BJ (cell line): ENCODE results near the gene EPHB2. TPM values are rescaled to one million over a fixed set of nuclear protein-coding genes. Genes with fewer than 3 reads are reported as not detected.

Source experiments
- CTCF ChIA-PET: fragments of 350-600 bp; formaldehyde crosslinking; extraction: SDS; loops from one replicate; lab custom pipeline; 2021; ENCODE audit warnings: antibody characterized with exemption, inconsistent platforms; lab: Yijun Ruan, JAX
- POLR2A ChIA-PET: fragments of 300-600 bp; sonication (Branson Sonifier 250); formaldehyde crosslinking; extraction: SDS; loops from one replicate; lab custom pipeline; 2021; ENCODE audit warnings: antibody characterized with exemption; lab: Charles Lee
- DNase-seq: peaks from one replicate; pipeline ENCODE4 v3.0.0-alpha.2; 2011; ENCODE audit warnings: low read depth
- H3K27me3 ChIP-seq: 2 replicates; pipeline ENCODE4 v1.6.0; 2011; ENCODE audit warnings: low read length; ENCODE audit not compliant: control insufficient read depth, insufficient read depth
- H3K36me3 ChIP-seq: 2 replicates; pipeline ENCODE4 v1.5.1; 2011; ENCODE audit warnings: low read length; ENCODE audit not compliant: control insufficient read depth, insufficient read depth
- H3K4me3 ChIP-seq: 2 replicates; pipeline ENCODE4 v1.5.1; 2011; ENCODE audit warnings: low read depth, mild to moderate bottlenecking, control low read depth, low read length
- CTCF ChIP-seq: IDR thresholded peaks from 2 replicates; pipeline ENCODE4 v1.5.1; 2011; ENCODE audit warnings: low read depth, mild to moderate bottlenecking, control low read depth, inconsistent platforms, low read length, moderate library complexity; ENCODE audit not compliant: insufficient read depth
- polyA plus RNA-seq: library from polyadenylated mRNA; depleted of rRNA; stranded (reverse); fragments of >200 nt; gene quantifications from 2 replicates; pipeline ENCODE4 v1.2.3, GENCODE V29; 2011

EPHB2 gene
- polyA plus RNA-seq, 1 experiment = 8.7 TPM

- no peak for TF ChIP-seq CTCF
- POLR2A ChIA-PET = no interaction called here
These were observed 210.9 kb downstream of the EPHB2 start for GRCh38 chr1:22921452-22922126.

GRCh38 chr1:22922640-22923039 is 212.0 kb downstream of the EPHB2 start:
- H3K4me3 ChIP-seq = no peak overlapping the region
- DNase-seq = no peak
- TF ChIP-seq CTCF = no peak
- ChIA-PET CTCF (interaction anchor here (1.2 kb wide), 1 partner anchor 218 kb away, joined by 3 read pairs; no protein-coding TSS in a partner anchor), POLR2A (no interaction called here)
- H3K36me3 ChIP-seq = no peaks in the 10 kb centered on the region
- H3K27me3 ChIP-seq = peaks cover 10% of the 10 kb centered on the region

More at GRCh38 chr1:22921452-22922126, 210.9 kb downstream of the EPHB2 start:
- CTCF ChIA-PET = interaction anchor here (0.7 to 3.2 kb wide), 5 partner anchors 8 to 217 kb away, joined by 3 to 20 read pairs (median 3); no protein-coding TSS in a partner anchor
- Histone ChIP-seq H3K36me3 (no peaks in the 10 kb centered on the region), H3K27me3 (peaks cover 7% of the 10 kb centered on the region), H3K4me3 (no peak overlapping the region)
- DNase-seq = no peak

- H3K36me3 ChIP-seq = no peaks in the 10 kb centered on the region
- TF ChIP-seq CTCF = no peak
- H3K4me3 ChIP-seq = no peak overlapping the region
- DNase-seq = no peak
- ChIA-PET CTCF (interaction anchor here (1.5 kb wide), 1 partner anchor 9 kb away, joined by 4 read pairs; no protein-coding TSS in a partner anchor), POLR2A (no interaction called here)
- H3K27me3 ChIP-seq = peaks cover 10% of the 10 kb centered on the region
These were observed 214.5 kb downstream of the EPHB2 start for GRCh38 chr1:22925111-22925510.

- Histone ChIP-seq H3K36me3 (no peaks in the 10 kb centered on the region), H3K4me3 (no peak overlapping the region), H3K27me3 (peaks cover 11% of the 10 kb centered on the region)
- peak; percentile 91 for TF ChIP-seq CTCF
- DNase-seq = no peak
- CTCF ChIA-PET = interaction anchor here (0.6 to 11.6 kb wide), 29 partner anchors 9 to 323 kb away, joined by 3 to 121 read pairs (median 4); partner anchors contain the start of gene C1QB
- POLR2A ChIA-PET = no interaction called here
These were observed 219.7 kb downstream of the EPHB2 start for GRCh38 chr1:22930240-22930912.
